Mucosa of descending colon (tissue), 3 donors: ENCODE results near the gene AFAP1. TPM values are rescaled to one million over a fixed set of nuclear protein-coding genes. Genes with fewer than 3 reads are reported as not detected.

Experiments
- ATAC-seq: fragments of 200-7000 bp; cut with Tn5 transposase; one replicate; pipeline ENCODE4 v1.9.1; 2020; ENCODE audit warnings: mild to moderate bottlenecking, moderate library complexity
- DNase-seq, 3 donors: peaks; one replicate each; pipeline ENCODE4 v3.0.0-alpha.2; 2020
- H3K36me3 ChIP-seq: fragments of 200-600 bp; one replicate; pipeline ENCODE4 v1.8.0; 2021; ENCODE audit warnings: low read depth, mild to moderate bottlenecking
- H3K4me1 ChIP-seq: fragments of 200-600 bp; one replicate; pipeline ENCODE4 v1.8.0; 2021; ENCODE audit warnings: low read depth, mild to moderate bottlenecking
- H3K4me3 ChIP-seq: fragments of 200-600 bp; one replicate; pipeline ENCODE4 v1.8.0; 2021; ENCODE audit warnings: mild to moderate bottlenecking
- H3K9me3 ChIP-seq: fragments of 200-600 bp; one replicate; pipeline ENCODE4 v1.8.0; 2021; ENCODE audit warnings: mild to moderate bottlenecking
- intact Hi-C, 2 donors: fragments of 100-400 bp; cut with DNase I in 1 of 2; cut with micrococcal nuclease in 1 of 2; formaldehyde crosslinking; loops; one replicate each; pipeline versions ENCODE4 v1.11.0 to v1.11.1; 2022; cut with DNase I, micrococcal nuclease
- total RNA-seq, 3 donors: library from RNA; stranded (reverse); fragmentation: NEBNext Ultra II Directional in 2 of 3; extraction: Animal tissue kit (Norgen Biotek cat#: 25700) in 2 of 3; gene quantifications; one replicate each; pipeline versions ENCODE4 v1.2.1 to v1.2.4, GENCODE V29; 2021 to 2023
- TF ChIP-seq, protein P1 (sequence below): fragments of 200-600 bp; IDR thresholded peaks from one replicate; pipeline ENCODE4 v1.8.0; 2022; ENCODE audit warnings: antibody characterized with exemption, mild to moderate bottlenecking
- donor health status: DM: no; HTN: no; CAD: no; lungs with moderate emphysema.
- donor health status: DM: no; HTN: no; CAD: no.
- donor health status: DM: no; HTN: yes; CAD: no.

The AFAP1 gene
- total RNA-seq, 3 donors from 2014 or later: 31.4 to 59.1 (median 37.1) TPM

DNA sequence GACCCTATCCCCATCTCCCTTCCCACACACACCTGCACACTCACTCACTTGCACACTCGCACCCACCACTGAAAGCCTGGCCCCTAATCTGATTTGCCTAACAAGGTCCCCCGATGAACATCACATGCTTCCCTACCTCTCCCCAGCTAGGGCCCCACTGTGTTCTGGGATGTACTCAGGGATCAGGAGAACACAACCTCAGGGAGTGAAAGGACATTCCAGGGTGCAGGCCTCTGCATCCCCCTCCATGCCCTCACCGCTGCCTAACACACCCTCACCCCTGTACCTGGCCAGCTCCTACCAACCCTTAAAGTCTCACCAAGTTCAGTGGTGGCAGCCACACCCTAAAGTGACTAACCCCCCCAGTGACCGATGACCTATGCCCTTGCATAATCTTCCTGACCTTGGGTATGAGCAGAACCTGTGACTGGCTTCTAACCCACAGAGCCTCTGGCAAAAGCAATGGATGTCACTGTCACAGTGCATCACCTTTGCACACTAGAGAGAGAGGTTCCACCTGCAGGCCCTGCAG is 2.4 kb upstream of the AFAP1 start:
- Histone ChIP-seq H3K4me3 (no peak overlapping the region), H3K36me3 (no peaks in the 10 kb centered on the region), H3K4me1 (no peaks in the 10 kb centered on the region), H3K9me3 (no peaks in the 10 kb centered on the region)
- TF ChIP-seq, protein P1, sequence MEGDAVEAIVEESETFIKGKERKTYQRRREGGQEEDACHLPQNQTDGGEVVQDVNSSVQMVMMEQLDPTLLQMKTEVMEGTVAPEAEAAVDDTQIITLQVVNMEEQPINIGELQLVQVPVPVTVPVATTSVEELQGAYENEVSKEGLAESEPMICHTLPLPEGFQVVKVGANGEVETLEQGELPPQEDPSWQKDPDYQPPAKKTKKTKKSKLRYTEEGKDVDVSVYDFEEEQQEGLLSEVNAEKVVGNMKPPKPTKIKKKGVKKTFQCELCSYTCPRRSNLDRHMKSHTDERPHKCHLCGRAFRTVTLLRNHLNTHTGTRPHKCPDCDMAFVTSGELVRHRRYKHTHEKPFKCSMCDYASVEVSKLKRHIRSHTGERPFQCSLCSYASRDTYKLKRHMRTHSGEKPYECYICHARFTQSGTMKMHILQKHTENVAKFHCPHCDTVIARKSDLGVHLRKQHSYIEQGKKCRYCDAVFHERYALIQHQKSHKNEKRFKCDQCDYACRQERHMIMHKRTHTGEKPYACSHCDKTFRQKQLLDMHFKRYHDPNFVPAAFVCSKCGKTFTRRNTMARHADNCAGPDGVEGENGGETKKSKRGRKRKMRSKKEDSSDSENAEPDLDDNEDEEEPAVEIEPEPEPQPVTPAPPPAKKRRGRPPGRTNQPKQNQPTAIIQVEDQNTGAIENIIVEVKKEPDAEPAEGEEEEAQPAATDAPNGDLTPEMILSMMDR: no peak
- intact Hi-C loops: no loop called here
- DNase-seq (no peak), ATAC-seq (no peak)

DNA sequence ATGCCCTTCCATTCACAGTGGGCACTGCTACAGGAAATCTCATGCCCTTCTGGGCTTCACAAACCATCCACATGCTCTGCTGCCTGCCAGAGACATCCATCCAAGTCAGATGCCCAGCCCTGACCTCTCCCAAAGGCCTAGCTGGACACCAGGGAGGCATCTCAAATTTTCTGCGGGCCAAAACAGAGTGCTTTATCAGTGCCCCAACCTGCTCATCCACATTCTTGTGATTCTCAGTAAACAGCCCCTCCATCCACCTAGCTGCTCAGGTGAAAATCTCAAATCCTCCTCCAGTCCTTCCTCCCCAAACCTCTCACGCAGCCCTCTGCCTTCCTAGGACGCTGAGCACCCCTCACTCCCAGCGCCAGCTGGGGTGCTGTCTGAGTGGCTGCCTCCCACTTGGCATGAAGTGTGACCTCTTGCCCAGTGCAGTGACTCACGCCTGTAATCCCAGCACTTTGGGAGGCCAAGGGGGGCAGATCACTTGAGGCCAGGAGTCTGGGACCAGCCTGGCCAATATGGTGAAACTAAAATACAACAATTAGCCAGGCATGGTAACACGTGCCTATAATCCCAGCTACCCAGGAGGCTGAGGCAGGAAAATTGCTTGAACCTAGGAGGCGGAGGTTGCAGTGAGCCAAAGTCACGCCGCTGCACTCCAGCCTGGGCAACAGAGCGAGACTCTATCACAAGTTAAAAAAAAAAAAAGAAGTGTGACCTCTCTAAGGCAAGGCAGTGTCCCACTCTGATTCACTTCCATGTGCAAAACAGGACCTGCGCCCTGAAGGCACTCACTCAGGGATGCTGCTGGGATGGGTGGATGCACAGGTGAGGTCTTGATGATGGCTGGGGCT is 1.7 kb upstream of the AFAP1 start:
- Histone ChIP-seq H3K9me3 (no peaks in the 10 kb centered on the region), H3K36me3 (no peaks in the 10 kb centered on the region), H3K4me1 (no peaks in the 10 kb centered on the region), H3K4me3 (no peak overlapping the region)
- ATAC-seq (no peak), DNase-seq (no peak)
- intact Hi-C loops: no loop called here
- TF ChIP-seq, protein P1: no peak

DNA sequence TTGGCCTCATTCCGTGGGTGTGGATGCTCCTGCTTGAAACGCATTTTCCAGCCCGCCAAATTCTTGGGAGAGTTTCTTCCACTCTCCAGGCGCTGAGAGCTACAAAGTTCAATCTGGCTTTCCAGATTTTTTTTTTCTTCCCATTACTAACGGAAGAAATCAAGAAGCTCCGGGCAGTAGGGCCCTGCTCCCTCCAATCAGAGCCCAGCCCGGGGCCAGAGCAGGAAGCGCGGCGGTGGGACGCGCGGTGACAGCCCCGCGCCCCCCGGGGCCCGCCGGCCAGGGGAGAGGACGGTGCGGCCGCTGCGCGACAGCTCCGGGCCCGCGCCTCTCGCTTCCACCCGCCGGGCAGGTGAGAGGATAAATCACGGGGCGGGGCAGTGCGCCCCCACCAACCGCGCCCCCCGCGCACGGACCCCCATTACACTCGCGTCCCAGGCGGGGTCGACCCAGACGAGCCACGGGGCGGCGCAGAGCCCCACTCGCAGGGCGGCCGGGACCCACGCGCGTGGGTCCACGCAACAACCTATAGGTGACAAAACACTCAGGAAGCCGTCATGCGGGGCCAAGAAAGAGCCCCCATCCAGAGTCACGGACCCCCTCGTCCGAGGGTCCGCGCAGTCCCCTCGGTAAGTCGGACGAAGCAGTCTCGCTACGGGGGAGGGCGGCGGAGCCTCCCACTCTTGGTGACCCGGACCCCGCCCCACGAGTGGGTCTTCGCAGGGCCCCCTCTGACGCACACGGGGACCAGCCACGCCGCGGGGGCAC is 868 bp downstream of the AFAP1 start:
- Histone ChIP-seq H3K9me3 (no peaks in the 10 kb centered on the region), H3K36me3 (no peaks in the 10 kb centered on the region), H3K4me3 (peak overlapping the region; percentile 90), H3K4me1 (no peaks in the 10 kb centered on the region)
- intact Hi-C loops: no loop called here
- DNase-seq: peak; percentile 45 to 64 (median 63)
- ATAC-seq: peak; percentile 47
- TF ChIP-seq, protein P1: no peak

DNA sequence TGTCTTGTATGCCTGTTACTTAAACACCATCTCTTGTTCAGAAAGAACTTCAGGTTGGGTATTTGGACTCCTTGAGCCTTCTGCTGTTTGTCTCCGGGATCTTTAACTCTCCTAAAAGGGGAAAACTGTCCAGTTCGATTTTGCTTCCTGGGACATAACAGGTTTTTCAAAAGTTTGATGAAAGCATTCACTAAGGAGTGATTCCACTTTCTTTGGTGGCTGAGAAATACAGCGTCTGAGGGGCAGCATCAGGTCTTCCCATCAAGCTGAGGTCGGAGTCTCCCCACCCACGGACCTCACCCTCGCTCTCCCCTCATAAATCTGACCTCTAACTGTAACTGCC is 1.4 kb downstream of the AFAP1 start:
- intact Hi-C loops: no loop called here
- no peaks in the 10 kb centered on the region for H3K9me3 ChIP-seq

DNA sequence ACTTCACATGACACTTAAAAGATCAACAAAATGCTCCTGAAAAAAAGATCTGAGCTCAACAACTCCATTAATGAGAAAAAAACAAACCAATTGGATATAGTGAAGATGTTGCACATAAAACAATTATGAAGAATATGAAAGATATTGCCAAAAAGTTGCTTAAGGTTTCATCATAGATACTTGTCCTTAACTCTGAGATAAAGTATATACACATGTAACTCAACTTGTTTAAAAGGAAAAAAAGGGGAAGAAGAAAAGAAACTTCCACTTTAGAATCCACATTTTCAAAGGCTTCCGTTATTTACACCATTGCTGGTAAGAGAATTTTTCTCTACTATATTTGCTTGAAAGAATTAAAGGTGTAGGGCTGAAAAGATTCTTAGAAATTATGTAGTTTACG is 2.7 kb downstream of the AFAP1 start:
- TF ChIP-seq, protein P1: no peak
- ATAC-seq (no peak), DNase-seq (no peak)
- Histone ChIP-seq H3K36me3 (no peaks in the 10 kb centered on the region), H3K4me1 (no peaks in the 10 kb centered on the region), H3K4me3 (no peak overlapping the region), H3K9me3 (no peaks in the 10 kb centered on the region)
- intact Hi-C loops: no loop called here

More for the DNA sequence above, 1.4 kb downstream of the AFAP1 start:
- TF ChIP-seq, protein P1: no peak
- no peaks in the 10 kb centered on the region for H3K4me1 ChIP-seq
- DNase-seq (no peak), ATAC-seq (no peak)
- H3K36me3 ChIP-seq: no peaks in the 10 kb centered on the region
- no peak overlapping the region for H3K4me3 ChIP-seq
